Neural progenitor cell (in vitro differentiated cells): ENCODE data around the gene KPNA1. TPM values are rescaled to one million over a fixed set of nuclear protein-coding genes. Genes with fewer than 3 reads are reported as not detected.

Source experiments
- DNase-seq: peaks from one replicate; pipeline ENCODE4 v3.0.0-alpha.2; 2016; ENCODE audit warnings: low spot score
- H2AFZ ChIP-seq: fragments of 200-600 bp; sonication (generic); replicated peaks from 2 replicates; pipeline ENCODE4 v1.6.1; 2016; ENCODE audit warnings: antibody characterized with exemption
- H3F3A ChIP-seq: fragments of 200-600 bp; sonication (generic); 2 replicates; pipeline ENCODE4 v1.6.1; 2016; ENCODE audit warnings: antibody characterized with exemption, low read depth
- H3K27ac ChIP-seq: fragments of 200-600 bp; sonication (generic); 2 replicates; pipeline ENCODE4 v1.5.1; 2016; ENCODE audit warnings: mild to moderate bottlenecking
- H3K27me3 ChIP-seq: fragments of 200-600 bp; sonication (generic); 2 replicates; pipeline ENCODE4 v1.6.1; 2016; ENCODE audit warnings: mild to moderate bottlenecking, moderate library complexity
- H3K36me3 ChIP-seq: fragments of 200-600 bp; sonication (generic); 2 replicates; pipeline ENCODE4 v1.5.1; 2016
- H3K4me1 ChIP-seq: fragments of 200-600 bp; sonication (generic); 2 replicates; pipeline ENCODE4 v1.6.1; 2016; ENCODE audit warnings: mixed run types
- H3K4me2 ChIP-seq: fragments of 200-600 bp; sonication (generic); 2 replicates; pipeline ENCODE4 v1.6.1; 2016
- H3K4me3 ChIP-seq: fragments of 200-600 bp; sonication (generic); 2 replicates; pipeline ENCODE4 v1.5.1; 2016
- H3K79me2 ChIP-seq: fragments of 200-600 bp; sonication (generic); 2 replicates; pipeline ENCODE4 v1.6.1; 2016; ENCODE audit warnings: low read depth
- H3K9ac ChIP-seq: fragments of 200-600 bp; sonication (generic); 2 replicates; pipeline ENCODE4 v1.6.1; 2016
- H3K9me3 ChIP-seq: fragments of 200-600 bp; sonication (generic); 2 replicates; pipeline ENCODE4 v1.5.1; 2016; ENCODE audit warnings: low read depth
- H4K20me1 ChIP-seq: fragments of 200-600 bp; sonication (generic); 2 replicates; pipeline ENCODE4 v1.6.1; 2016; ENCODE audit warnings: low read depth
- H3K27ac Mint-ChIP-seq: 3 replicates; pipeline ENCODE4 v1.8.0; 2021; ENCODE audit warnings: mixed read lengths
- H3K27me3 Mint-ChIP-seq: 2 replicates; pipeline ENCODE4 v1.8.0; 2022; ENCODE audit warnings: low read depth, mild to moderate bottlenecking, inconsistent platforms, moderate library complexity, mixed read lengths; ENCODE audit not compliant: insufficient read depth
- H3K36me3 Mint-ChIP-seq: 3 replicates; pipeline ENCODE4 v1.8.0; 2021; ENCODE audit warnings: mixed read lengths
- H3K4me1 Mint-ChIP-seq: 3 replicates; pipeline ENCODE4 v1.8.0; 2021; ENCODE audit warnings: mixed read lengths
- H3K4me3 Mint-ChIP-seq: 3 replicates; pipeline ENCODE4 v1.8.0; 2021; ENCODE audit warnings: mild to moderate bottlenecking, moderate library complexity, mixed read lengths
- H3K9me3 Mint-ChIP-seq: 3 replicates; pipeline ENCODE4 v1.8.0; 2020; ENCODE audit warnings: mixed read lengths
- EZH2 ChIP-seq: fragments of 200-600 bp; sonication (generic); IDR thresholded peaks from 2 replicates; pipeline ENCODE4 v1.6.1; 2017; ENCODE audit warnings: antibody characterized with exemption, mild to moderate bottlenecking, moderate library complexity
- EZH2phosphoT487 ChIP-seq: fragments of 200-600 bp; sonication (generic); IDR thresholded peaks from 2 replicates; pipeline ENCODE4 v1.6.1; 2017; ENCODE audit warnings: antibody characterized with exemption
- total RNA-seq: library from RNA; depleted of rRNA; stranded (reverse); fragments of >200 nt; gene quantifications from 2 replicates; pipeline ENCODE4 v1.2.3, GENCODE V29; 2015; ENCODE audit warnings: low replicate concordance
- TF ChIP-seq, protein P1 (sequence below): fragments of 200-600 bp; sonication (generic); IDR thresholded peaks from 2 replicates; pipeline ENCODE4 v1.5.1; 2017; ENCODE audit warnings: antibody characterized with exemption, mild to moderate bottlenecking

Gene KPNA1
- total RNA-seq, 1 donor from 2014 or later = 37.1 TPM

- no peak overlapping the region for H3K4me2 ChIP-seq
- H3F3A ChIP-seq = no peaks in the 10 kb centered on the region
- H3K27me3 ChIP-seq = no peaks in the 10 kb centered on the region
Observed at GRCh38 chr3:122395582-122395981, 119.2 kb downstream of the KPNA1 start.

GRCh38 chr3:122394173-122394572 is 120.6 kb downstream of the KPNA1 start:
- Histone ChIP-seq H3K27ac (no peak overlapping the region), H3K79me2 (no peaks in the 10 kb centered on the region), H3K4me2 (no peak overlapping the region), H3K9me3 (no peaks in the 10 kb centered on the region), H3K9ac (no peak overlapping the region), H3K36me3 (no peaks in the 10 kb centered on the region), H4K20me1 (peaks cover 17% of the 10 kb centered on the region), H2AFZ (no peak overlapping the region), H3F3A (no peaks in the 10 kb centered on the region), H3K4me3 (no peak overlapping the region), H3K4me1 (no peaks in the 10 kb centered on the region), H3K27me3 (no peaks in the 10 kb centered on the region)
- Mint-ChIP-seq H3K4me1 (no peaks in the 10 kb centered on the region), H3K27ac (no peak overlapping the region), H3K9me3 (no peaks in the 10 kb centered on the region), H3K4me3 (no peak overlapping the region), H3K27me3 (no peaks in the 10 kb centered on the region), H3K36me3 (no peaks in the 10 kb centered on the region)
- TF ChIP-seq EZH2phosphoT487 (no peak), EZH2 (no peak)
- TF ChIP-seq, protein P1, sequence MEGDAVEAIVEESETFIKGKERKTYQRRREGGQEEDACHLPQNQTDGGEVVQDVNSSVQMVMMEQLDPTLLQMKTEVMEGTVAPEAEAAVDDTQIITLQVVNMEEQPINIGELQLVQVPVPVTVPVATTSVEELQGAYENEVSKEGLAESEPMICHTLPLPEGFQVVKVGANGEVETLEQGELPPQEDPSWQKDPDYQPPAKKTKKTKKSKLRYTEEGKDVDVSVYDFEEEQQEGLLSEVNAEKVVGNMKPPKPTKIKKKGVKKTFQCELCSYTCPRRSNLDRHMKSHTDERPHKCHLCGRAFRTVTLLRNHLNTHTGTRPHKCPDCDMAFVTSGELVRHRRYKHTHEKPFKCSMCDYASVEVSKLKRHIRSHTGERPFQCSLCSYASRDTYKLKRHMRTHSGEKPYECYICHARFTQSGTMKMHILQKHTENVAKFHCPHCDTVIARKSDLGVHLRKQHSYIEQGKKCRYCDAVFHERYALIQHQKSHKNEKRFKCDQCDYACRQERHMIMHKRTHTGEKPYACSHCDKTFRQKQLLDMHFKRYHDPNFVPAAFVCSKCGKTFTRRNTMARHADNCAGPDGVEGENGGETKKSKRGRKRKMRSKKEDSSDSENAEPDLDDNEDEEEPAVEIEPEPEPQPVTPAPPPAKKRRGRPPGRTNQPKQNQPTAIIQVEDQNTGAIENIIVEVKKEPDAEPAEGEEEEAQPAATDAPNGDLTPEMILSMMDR = no peak
- no peak for DNase-seq

More at GRCh38 chr3:122395582-122395981, 119.2 kb downstream of the KPNA1 start:
- Mint-ChIP-seq H3K27ac (no peak overlapping the region), H3K4me3 (no peak overlapping the region), H3K4me1 (no peaks in the 10 kb centered on the region), H3K27me3 (no peaks in the 10 kb centered on the region), H3K9me3 (no peaks in the 10 kb centered on the region), H3K36me3 (no peaks in the 10 kb centered on the region)
- DNase-seq = no peak
- Histone ChIP-seq H3K4me1 (no peaks in the 10 kb centered on the region), H3K9me3 (no peaks in the 10 kb centered on the region), H2AFZ (no peak overlapping the region), H3K27ac (no peak overlapping the region), H3K9ac (peak overlapping the region; percentile 15), H3K36me3 (no peaks in the 10 kb centered on the region), H3K79me2 (no peaks in the 10 kb centered on the region), H4K20me1 (peaks cover 6% of the 10 kb centered on the region), H3K4me3 (no peak overlapping the region)
- TF ChIP-seq EZH2 (no peak), EZH2phosphoT487 (no peak)
- TF ChIP-seq, protein P1 = no peak

GRCh38 chr3:122392868-122393844 is 121.6 kb downstream of the KPNA1 start:
- H3F3A ChIP-seq = no peaks in the 10 kb centered on the region
- H3K36me3 ChIP-seq = no peaks in the 10 kb centered on the region
- H3K27me3 ChIP-seq = no peaks in the 10 kb centered on the region
- H3K4me3 ChIP-seq = no peak overlapping the region
- Mint-ChIP-seq H3K27me3 (no peaks in the 10 kb centered on the region), H3K27ac (no peak overlapping the region), H3K4me3 (no peak overlapping the region), H3K9me3 (no peaks in the 10 kb centered on the region), H3K4me1 (no peaks in the 10 kb centered on the region), H3K36me3 (no peaks in the 10 kb centered on the region)
- H2AFZ ChIP-seq = no peak overlapping the region
- H3K9ac ChIP-seq = no peak overlapping the region
- peak; percentile 57 for DNase-seq
- no peak for TF ChIP-seq EZH2phosphoT487
- TF ChIP-seq, protein P1 = peak; percentile 81
- no peak for TF ChIP-seq EZH2
- H4K20me1 ChIP-seq = peaks cover 17% of the 10 kb centered on the region
- no peak overlapping the region for H3K27ac ChIP-seq
- no peaks in the 10 kb centered on the region for H3K79me2 ChIP-seq
- no peak overlapping the region for H3K4me2 ChIP-seq
- H3K9me3 ChIP-seq = no peaks in the 10 kb centered on the region
- no peaks in the 10 kb centered on the region for H3K4me1 ChIP-seq
